NB4 (cell line): ENCODE results near the gene MYO1A.

ENCODE experiments used
- MYC ChIP-seq: IDR thresholded peaks from 2 replicates; pipeline ENCODE4 v1.6.1; 2011; ENCODE audit warnings: low read depth, low read length
- TF ChIP-seq, protein P1 (sequence below): IDR thresholded peaks from one replicate; pipeline ENCODE4 v1.5.1; 2012; ENCODE audit warnings: low read depth, low read length

- TF ChIP-seq MYC: peak; percentile 34; the same call in 1 of the 2 replicates
- TF ChIP-seq, protein P1, sequence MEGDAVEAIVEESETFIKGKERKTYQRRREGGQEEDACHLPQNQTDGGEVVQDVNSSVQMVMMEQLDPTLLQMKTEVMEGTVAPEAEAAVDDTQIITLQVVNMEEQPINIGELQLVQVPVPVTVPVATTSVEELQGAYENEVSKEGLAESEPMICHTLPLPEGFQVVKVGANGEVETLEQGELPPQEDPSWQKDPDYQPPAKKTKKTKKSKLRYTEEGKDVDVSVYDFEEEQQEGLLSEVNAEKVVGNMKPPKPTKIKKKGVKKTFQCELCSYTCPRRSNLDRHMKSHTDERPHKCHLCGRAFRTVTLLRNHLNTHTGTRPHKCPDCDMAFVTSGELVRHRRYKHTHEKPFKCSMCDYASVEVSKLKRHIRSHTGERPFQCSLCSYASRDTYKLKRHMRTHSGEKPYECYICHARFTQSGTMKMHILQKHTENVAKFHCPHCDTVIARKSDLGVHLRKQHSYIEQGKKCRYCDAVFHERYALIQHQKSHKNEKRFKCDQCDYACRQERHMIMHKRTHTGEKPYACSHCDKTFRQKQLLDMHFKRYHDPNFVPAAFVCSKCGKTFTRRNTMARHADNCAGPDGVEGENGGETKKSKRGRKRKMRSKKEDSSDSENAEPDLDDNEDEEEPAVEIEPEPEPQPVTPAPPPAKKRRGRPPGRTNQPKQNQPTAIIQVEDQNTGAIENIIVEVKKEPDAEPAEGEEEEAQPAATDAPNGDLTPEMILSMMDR: peak; percentile 92
These were observed 19.6 kb upstream of the MYO1A start for GRCh38 chr12:57069523-57069922.
